GM21619 (cell line): ENCODE results near the gene ARAP2.

Source experiments
- ATAC-seq: cut with Tn5 transposase; IDR thresholded peaks from one replicate; pipeline ENCODE4 v1.9.1; 2021; ENCODE audit not compliant: unreplicated experiment

The ARAP2 gene, protein sequence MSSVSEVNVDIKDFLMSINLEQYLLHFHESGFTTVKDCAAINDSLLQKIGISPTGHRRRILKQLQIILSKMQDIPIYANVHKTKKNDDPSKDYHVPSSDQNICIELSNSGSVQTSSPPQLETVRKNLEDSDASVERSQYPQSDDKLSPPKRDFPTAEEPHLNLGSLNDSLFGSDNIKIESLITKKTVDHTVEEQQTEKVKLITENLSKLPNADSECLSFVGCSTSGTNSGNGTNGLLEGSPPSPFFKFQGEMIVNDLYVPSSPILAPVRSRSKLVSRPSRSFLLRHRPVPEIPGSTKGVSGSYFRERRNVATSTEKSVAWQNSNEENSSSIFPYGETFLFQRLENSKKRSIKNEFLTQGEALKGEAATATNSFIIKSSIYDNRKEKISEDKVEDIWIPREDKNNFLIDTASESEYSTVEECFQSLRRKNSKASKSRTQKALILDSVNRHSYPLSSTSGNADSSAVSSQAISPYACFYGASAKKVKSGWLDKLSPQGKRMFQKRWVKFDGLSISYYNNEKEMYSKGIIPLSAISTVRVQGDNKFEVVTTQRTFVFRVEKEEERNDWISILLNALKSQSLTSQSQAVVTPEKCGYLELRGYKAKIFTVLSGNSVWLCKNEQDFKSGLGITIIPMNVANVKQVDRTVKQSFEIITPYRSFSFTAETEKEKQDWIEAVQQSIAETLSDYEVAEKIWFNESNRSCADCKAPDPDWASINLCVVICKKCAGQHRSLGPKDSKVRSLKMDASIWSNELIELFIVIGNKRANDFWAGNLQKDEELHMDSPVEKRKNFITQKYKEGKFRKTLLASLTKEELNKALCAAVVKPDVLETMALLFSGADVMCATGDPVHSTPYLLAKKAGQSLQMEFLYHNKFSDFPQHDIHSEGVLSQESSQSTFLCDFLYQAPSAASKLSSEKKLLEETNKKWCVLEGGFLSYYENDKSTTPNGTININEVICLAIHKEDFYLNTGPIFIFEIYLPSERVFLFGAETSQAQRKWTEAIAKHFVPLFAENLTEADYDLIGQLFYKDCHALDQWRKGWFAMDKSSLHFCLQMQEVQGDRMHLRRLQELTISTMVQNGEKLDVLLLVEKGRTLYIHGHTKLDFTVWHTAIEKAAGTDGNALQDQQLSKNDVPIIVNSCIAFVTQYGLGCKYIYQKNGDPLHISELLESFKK (N-terminal part only)

GRCh38 chr4:36244257-36245082 lies at the start of gene ARAP2:
TSS of gene ARAP2 (minus strand) at chr4:36244514. CDS start at chr4:36229486, 15,028 bp downstream.
- ATAC-seq: peak; percentile 54

DNA sequence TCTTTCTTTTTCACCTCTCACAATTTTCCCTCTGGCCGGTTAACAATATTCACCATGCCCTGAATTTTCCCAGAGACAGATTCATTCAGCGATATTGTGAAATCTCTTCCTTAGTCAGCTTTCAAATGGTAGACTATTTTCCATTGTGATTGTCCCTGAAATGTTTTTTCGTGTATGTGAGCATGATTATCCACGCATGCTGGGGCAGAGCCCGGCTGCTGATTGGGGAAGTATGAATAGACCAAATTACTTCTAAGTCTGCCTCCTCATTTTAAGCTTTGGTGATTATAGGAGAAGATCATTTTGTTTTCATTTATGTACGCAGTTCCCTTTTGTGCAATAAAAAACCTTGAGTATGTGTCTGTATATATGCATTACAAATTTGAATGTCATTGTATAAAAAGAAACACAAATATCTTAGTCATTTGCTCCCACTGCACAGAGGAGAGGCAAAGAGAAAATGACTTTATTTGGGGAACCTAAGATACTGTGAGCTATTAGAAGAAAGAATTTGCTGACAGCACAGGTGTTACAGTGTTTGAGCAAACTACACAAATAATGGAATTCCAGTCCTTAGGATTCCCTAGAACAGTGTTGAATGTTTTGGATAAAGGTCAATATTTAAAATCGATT lies 48.4 kb upstream of the ARAP2 start:
- no peak for ATAC-seq

DNA sequence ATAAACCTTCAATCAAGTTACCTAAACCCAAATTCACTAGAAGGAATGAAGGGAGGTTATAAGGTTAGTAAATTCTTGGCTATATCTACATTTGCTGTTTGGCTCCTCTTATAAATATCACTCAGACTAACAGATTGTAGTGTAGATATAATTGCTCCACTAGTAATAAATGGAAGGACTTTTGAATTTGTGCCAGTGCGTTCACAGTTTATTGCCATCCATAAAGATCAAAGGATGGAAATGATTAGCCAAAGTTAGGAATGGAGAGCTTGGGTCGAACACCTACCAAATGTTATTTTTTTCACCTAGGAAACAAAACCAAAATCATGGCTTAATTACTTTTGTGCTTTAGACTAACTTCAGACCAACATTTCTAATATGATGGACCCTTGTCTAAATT lies 46.3 kb upstream of the ARAP2 start:
- no peak for ATAC-seq

DNA sequence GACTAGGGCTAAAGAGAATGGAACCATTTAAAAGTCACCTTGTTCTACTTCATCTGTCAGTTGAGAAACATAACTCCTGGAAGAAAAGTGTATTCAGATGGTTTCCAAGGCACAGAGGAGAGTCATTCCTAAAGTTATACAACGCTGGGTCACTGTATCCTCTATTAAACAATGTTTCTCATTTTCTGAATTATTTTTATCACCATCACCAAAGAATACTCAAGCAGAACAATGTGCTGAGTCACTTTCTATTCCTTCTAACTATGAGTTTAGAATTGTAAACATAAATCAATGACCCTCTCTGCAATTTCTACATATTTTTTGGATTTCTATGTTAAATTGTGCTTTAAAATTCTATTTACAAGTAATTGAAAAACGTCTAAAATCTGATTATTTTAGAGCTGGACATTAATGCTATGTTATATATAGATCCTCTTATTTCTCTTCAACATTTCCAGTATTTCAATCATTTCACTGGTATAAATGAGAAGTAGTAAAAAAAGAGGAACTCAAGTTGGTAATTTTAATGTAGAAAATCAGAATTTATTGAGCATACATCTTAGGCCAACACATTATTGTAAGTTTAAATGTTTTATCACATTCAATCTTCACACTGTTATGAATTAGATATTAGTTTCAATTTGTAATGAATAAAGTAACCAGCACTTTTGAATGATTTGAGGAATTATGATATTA lies 44.6 kb upstream of the ARAP2 start:
- no peak for ATAC-seq

GRCh38 chr4:36286481-36286871 lies 42.2 kb upstream of the ARAP2 start:
- ATAC-seq: no peak

- peak; percentile 97 for ATAC-seq
These were observed 41.6 kb upstream of the ARAP2 start for GRCh38 chr4:36285784-36286480.

DNA sequence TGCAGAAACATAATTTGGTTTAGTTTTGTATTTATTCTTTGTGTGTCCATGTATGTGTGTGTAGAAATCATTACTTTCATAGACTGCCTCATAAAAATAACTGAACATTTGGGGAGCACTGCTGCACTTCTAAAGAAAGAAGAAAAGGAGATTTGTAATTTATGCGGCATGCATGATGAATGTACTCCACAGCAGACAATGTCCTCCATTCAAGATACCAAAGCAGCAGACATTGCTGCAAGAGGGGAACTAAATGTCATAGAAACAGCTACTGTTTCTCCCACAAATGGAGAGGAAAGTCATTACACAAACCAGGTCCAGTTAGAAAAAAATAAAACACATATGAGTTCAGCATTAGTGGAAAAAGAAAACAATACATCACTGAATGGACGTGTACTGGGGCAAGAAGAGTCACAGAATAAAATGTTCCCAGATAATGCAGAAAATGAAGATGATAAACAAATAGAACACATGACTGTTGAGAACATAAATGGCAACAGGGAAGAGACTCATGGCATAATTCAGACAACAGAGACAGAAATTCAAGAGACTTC lies 39.7 kb upstream of the ARAP2 start:
- no peak for ATAC-seq

DNA sequence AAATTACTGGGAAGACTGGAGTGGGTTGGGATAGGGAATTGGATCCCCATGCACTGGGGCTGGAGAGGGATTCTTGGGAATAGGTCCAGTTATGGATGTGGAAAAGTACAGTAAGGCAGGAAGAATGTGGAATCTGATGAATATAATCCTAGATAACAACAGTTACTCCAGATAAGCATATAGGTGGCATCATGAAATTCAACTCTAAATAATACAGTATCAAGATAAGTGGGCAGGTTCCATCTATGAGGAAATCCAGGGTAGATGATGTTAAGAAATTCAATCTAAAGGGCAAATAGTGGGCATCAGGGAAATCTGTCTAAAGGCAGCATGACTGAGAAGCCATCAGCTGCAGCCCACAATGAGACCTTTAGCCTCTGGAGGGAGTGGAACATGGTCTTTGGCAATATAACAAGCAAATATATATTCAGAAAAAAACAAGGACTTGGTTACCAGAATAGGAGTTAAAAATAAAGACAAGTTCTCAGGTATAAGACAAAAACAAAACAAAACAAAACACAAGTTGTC lies 38.3 kb upstream of the ARAP2 start:
- ATAC-seq: no peak

DNA sequence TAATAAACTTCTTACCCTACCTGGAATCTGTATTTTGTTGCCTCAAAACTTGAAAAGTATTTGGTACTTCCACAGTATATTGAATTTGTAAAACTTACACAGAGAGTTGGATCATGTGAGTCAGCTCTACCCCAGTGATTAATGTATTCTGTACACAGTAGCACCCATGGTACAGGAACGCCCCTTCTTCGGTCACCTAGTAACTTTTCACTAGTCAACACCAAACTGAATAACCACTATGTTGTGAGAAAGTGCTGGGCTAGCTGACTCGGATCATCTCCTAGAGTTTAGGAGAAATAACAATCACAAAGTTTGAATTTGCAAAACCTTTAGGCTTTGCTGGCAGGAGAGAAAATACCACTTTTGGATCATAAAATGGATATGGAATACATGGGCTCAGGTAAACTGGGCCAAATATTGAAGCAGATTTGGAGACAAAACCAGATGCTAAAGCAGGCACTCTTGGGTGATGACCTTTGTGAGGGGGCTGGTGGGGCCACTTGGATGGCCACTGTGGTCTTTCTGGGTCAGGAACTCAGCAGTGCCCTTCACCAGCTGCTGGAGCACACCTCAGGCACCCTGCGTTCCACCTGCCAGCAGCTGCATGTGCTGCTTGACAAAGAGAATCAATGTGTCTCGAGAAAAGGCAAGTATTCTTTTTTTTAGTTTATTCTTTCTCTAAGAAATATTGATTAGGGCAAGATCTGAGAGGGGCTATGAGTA lies 37.2 kb upstream of the ARAP2 start, which contains the start of gene DTHD1:
Gene DTHD1, plus strand, starts transcription at position 233 of the 723 bp plus-strand sequence. Its CDS starts 143 bp downstream, at position 376.
- ATAC-seq: no peak

DNA sequence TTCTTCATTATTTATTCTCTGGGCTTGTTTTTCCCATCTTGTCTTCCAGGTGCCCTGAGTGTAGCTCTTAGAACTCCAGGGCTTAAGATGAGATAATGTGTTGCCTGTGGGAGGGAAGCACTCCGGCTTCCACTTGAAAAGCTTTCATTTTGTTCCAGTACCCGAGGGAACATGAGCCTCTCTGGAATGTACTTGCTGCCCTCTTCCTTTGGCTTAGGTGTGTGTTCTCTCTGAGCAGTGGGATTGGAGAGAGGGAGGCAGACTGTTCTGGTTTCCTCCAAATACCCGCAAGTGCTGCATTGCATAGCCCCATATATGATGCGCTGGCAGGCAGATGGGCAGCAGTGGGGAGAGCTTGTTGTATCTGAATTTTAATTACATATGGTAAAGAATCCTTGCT lies 36.2 kb upstream of the ARAP2 start:
- ATAC-seq: no peak

GRCh38 chr4:36278789-36279188 lies 34.5 kb upstream of the ARAP2 start:
- ATAC-seq: no peak

DNA sequence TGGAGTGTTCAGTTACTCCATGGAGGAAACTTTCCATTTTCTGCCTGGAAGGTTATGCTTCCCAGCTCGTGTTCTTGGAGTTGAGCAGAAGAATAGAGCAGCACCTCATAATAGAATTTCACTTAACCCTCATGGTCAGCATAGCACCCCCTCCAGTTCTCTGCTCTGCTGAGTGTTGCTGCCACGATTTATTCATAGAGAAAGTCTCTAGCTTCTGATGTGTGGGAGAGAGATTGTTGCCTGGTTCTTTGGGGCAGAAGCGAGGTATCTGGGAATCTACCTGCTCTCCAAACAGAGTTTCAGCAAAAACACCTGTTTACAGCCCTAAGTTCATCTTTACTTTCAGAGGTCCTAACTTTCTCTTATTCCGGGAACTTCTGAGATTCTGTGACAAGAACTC lies 33.2 kb upstream of the ARAP2 start:
- no peak for ATAC-seq

GRCh38 chr4:36274158-36274557 lies 29.8 kb upstream of the ARAP2 start:
- ATAC-seq: no peak

DNA sequence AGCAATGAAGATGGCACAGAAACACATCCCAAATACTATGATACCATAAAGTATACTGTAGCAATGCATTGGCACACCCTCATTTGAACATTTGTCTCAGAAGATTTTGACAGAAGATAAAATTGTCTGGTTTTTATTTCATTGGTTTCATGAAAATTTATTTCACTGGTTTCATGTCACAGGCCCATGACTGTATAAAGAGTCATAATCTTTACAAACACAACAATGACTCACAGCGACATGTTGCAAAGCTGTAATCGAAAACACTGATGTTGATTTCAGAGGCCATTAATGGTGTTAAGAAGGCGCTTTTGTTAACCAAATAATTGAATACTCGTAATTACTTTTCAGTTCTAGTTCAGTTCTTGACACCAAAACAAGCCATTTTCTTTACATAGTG lies 29.0 kb upstream of the ARAP2 start:
- ATAC-seq: no peak

DNA sequence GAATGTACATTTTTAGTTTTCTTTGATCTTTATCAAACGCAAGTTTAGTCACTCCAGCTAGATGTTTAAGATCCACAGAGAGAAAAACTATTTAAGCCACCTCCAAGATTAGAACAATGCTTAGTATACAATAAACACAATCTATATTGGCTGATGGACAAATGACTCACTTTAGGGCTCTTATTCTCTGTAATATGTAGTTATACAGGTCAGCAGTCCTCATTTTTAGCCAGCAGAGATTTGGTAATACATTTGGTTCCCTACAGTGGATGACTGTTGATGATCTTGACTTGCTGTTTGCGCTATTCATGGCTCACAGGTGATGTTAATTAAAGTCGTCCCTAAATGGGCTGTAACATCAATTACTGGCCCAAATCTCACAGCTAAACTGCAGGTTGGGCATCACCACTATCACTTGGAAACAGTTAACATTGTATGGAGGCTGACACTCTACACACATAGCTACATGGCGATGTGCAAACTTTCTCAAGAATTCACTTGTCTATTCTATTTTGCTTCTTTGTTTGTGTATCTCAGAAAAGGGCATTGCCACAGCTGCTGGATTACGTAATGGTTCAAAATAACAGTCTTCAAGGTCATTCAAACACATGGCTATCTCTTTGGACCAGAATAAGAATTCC lies 25.3 kb upstream of the ARAP2 start:
- ATAC-seq: no peak

GRCh38 chr4:36269101-36269500 lies 24.8 kb upstream of the ARAP2 start:
- ATAC-seq: no peak
